Left colon (tissue), 2 donors: ENCODE data around the gene FRS3. TPM values are rescaled to one million over a fixed set of nuclear protein-coding genes. Genes with fewer than 3 reads are reported as not detected.
A peak's percentile ranks its signal among the peaks of the same experiment; 100 is the strongest.

ENCODE experiments used
- ATAC-seq: fragments of 200-7000 bp; cut with Tn5 transposase; one replicate; pipeline ENCODE4 v1.9.1; 2020; ENCODE audit warnings: mild to moderate bottlenecking, moderate library complexity
- DNase-seq, 2 donors: peaks; one replicate each; pipeline ENCODE4 v3.0.0-alpha.2; 2020
- intact Hi-C, 2 donors: fragments of 100-400 bp; cut with DNase I in 1 of 2; cut with micrococcal nuclease in 1 of 2; formaldehyde crosslinking; loops; one replicate each; pipeline versions ENCODE4 v1.11.2 to v1.14.0; 2022; cut with DNase I, micrococcal nuclease
- total RNA-seq, 2 donors: library from RNA; stranded (reverse); fragmentation: NEBNext Ultra II Directional; extraction: Animal tissue kit (Norgen Biotek cat#: 25700); gene quantifications; one replicate each; pipeline ENCODE4 v1.2.1, GENCODE V29; 2021
- donor health status: DM: no; HTN: no; CAD: no.
- donor health status: DM: yes; HTN: yes; CAD: no.

The FRS3 gene
- total RNA-seq, 2 donors from 2014 or later, result 3.3 to 4.4 TPM

DNA sequence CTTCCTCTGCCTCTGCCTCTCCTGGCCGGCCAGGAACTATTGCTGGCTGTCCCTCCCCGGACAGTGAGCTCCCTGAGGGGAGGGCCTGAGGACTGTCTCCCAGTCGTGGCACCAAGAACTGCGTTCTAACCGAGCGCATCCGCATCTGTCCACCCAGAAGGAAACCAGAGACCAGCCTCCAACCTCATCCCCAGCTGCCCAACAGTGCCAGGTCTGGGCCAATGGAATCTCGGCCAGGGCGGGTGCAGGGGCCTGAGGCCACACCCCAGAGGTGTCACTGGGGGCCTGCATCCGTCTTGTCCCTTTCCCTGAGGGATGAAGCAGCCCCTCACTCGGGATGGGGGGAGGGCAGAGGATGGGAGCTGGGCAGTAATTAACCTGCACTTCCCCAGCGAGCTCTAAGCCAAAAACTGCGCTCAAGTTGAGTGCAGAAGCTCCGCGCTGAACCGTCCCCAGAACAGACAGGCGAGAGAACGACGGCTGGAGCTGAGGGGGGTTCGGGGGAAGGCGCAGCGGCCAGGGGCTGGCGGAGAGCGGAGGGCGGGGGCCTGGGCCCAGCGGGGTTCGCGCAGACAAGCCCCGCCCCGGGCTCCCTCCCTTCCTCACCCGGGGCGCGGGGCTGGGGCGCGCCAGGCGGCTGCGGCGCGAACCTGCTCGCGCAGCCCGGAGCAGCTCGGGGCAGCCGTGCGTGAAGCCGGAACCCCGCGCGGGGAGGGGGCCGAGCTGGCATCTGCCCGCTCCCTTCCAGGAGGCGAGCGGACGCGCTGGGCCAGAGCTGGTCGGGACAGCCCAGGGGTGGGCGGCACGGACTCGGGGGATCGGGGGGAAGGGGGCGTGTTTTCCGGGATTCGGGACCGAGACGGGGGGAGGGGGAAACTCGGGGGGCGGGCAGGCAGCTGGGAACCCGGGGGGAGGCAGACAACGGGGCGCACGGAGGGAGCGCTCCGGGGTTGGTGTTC, 45.7 kb downstream of the FRS3 start:
- ATAC-seq (peak; percentile 67), DNase-seq (peak; percentile 83 to 84)
- intact Hi-C loops, result no loop called here

DNA sequence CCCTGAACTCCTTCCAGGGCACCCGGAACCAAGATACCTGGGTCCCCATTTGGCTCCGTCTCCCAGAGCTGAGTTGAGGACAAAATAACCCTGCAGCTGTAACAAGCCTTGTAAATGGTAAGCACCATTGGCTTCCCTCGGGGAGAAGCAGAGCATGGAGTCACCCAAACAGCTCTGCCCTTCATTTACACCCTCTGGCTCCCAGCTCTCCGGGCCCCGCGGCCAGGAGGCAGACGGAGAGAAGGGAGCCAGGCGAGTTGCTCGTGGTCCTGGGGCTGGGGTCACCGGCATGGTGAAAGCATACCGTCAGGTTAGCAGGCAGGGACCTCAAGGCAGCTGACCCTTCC, 46.4 kb downstream of the FRS3 start:
- ATAC-seq (no peak), DNase-seq (no peak)
- intact Hi-C loops, result no loop called here

DNA sequence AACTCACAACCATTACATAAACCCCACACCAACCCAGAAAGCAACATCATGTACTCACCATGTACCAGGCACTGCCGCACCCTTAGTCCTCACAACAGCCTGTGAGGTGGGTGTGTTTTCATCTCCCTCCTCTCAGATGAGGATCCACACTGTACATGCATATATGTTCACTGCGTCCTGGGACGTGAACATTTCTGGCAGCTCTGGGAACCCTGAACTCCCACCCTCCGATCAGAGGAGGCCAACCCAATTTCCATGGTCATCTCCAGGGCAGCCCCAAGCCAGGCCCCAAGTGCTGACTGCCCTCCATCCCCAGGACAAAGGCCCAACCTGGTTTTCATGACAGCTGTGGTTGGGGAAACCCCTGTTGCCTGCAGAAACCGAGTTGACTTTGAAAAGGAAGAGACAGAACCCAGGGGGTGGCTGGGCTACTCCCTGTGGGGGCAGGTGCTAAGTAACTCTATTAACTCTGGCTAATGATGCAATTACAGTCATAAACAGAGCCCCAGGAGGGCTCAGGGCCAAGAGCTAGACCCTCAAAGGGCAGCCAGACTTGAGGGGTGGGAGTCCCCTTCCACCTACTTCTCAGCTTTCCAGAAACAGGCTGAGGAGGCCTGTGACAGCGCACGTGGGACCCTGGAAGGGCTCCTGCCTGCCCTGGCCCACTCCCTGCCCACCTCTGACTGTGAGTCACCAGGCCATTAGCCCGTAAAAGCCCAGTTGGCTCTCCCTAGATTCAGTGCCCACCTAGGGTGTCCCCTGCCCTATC, 46.9 kb downstream of the FRS3 start:
- DNase-seq, result peak; percentile 45 to 56
- ATAC-seq, result no peak
- intact Hi-C loops, result no loop called here

DNA sequence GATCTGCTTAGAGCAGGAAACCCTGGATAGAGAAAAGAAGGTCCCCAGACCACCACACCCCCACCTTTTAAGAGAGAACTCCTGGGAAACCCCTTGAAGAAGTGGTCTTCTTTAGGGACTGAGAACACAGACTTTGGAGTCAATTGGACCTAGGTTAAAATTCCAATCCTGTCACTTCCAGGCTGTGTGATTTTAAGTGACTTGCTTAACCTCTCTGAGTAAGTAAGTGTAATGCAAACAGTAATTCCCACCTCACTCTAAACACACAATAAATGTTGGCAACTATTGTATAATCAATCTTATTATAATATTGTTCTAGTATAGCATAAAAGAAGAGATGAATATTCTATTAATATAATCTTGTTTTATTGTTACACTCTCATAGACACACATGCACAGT, 47.6 kb downstream of the FRS3 start:
- no peak for ATAC-seq
- DNase-seq, result no peak
- intact Hi-C loops, result no loop called here

DNA sequence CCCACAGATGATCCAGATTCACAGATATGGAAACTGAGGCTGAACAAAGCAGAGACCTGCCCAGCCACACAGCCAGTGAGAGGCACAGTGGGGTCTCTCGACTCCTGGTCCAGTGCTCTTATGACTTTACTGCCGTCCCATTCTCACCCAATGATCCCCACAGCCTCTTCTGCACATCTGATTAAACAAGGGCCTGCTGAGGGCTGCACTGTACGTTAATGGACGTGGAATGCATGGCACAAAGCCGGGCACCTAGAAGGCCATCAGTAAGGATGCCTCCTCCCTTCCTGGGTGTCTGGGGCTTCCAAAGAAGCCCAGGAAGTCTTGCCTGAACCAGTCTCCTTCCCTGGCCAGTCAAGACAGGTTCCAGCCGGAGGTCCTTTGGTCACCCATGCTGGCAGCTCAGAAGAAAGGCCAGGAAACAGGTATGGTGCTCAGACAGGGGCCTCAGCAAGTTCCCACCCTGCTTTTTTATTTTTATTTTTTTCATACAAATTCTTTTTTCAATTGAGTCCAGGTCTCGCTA, 48.1 kb downstream of the FRS3 start:
- ATAC-seq (no peak), DNase-seq (no peak)
- intact Hi-C loops, result no loop called here

DNA sequence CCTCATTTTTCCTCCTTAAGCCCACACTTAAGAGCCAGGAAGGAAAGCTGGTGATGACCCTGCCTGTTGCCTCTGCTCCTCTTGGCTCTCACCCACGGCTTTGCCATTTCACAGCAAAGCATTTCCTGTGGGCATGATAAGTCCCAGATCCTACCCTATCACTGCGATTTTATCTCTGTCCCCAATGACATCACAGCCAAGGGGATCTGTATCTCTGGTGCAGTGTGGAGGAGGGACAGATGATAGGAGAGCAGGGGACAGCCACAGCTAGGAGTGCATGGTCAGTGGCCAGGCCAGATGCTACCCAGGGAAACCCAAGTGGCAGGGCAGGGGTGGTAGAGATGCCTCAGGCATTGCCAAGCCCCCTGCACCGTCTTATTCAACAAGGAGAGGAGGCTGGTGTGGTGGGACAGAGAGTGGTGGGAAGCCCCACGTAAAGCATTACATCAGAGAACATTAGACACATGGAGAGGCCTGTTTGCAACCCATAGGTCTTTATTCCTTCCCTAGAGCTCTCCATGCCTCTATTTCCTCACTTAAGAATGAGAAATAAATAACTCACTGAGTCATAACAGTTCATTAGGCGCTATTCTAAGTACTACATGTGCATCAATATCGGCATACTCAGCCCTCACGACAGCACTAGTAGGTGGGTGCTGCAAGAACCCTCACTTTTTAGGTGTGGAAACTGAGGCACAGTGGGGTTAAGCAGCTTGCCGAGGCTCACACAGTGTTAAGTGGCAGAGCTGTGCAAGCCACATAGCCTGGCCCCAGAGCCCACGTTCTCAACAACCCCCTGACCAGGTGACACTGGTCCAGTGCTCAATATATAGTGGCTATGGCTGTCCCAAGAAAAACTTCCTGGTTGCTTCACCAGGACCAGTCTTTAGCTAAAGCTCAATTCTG, 48.9 kb downstream of the FRS3 start:
- no peak for ATAC-seq
- intact Hi-C loops, result no loop called here
- DNase-seq, result no peak

DNA sequence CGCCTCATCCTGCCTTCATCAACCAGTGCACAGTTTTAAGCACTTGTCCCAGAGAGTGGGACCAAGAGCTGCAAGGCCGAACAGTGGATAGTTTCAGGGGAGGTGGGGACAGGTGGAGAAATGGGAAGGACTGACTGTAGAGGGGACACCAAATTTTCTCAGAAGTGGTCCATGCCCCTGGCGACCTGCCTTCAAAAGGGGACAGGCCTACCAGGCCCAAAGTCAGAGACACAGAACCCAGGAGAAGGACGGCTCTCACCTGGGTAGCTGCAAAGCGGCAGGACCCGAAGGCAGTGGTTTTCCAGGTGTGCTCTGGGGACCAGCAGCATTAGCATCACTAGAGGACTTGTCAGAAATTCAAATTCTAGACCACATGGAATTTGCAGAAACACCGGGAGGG, 50.1 kb downstream of the FRS3 start:
- DNase-seq (peak in 1 of 2 donors; percentile 20), ATAC-seq (no peak)
- intact Hi-C loops, result no loop called here

DNA sequence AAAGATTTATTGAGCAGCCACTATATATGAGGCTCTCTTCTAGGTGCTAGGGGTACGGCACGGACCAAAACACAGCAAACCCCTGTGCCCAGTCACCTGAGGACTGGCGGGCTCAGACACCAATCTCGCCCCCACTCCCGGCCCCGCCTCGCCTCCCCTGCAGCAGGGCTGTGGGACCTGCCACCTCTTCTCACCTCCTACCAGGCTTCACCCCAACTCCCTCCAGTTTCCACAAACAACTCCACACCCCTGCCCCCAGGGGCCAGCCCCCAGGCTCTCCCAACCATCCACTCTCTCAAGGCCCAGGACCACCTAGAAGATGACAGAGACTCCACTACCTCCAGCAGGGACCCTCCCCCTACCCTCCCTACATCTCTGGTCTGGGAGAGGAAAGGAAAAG, 50.7 kb downstream of the FRS3 start:
- DNase-seq (no peak), ATAC-seq (no peak)
- intact Hi-C loops, result no loop called here

DNA sequence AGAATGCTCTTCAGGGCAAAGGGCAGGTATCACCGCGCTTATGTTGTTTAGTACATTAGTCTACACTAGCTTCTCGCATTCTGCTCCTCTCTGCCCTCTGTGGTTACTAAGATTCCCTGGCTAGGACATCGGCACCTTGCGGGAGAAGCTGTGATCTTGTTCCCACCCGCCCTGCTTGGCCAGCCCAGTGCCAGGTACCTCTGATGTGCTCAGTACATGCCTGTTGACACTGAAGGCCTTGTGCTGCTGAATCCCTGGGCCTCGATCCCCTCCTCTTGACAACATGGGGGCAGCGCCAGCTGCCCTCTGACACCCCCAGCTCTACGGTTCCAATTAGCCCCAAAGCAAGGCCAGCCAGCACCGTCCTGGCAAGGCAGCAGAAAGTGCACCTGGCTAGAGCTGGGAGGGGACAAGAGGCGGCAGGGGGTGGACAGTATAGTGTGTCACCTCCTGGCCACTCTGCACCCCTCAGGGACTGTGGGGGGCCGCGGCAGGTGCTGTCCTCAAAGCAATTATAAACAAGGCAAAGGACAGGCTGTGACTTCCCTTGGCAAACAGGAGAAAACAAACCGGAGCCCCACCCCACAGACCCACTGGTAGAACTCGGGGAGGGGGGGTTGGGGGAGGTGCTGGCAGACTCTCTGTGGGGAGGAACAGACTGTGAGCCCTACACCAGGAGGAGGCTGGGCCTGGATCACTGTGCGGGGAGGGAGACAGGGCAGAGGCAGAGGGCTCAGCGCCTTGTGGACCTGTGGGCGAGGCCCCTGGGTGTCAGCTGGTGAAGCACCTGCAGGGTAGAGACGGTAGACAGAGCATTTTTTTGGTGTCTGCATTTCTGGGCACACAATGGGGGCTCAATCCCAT, 51.4 kb downstream of the FRS3 start:
- peak; percentile 57 to 80 for DNase-seq
- ATAC-seq, result peak; percentile 83

GRCh38 chr6:41727705-41728072, 52.0 kb downstream of the FRS3 start:
- ATAC-seq, result no peak
- no peak for DNase-seq
- intact Hi-C loops, result no loop called here

More for the DNA sequence above, 51.4 kb downstream of the FRS3 start:
- intact Hi-C loops, result no loop called here

DNA sequence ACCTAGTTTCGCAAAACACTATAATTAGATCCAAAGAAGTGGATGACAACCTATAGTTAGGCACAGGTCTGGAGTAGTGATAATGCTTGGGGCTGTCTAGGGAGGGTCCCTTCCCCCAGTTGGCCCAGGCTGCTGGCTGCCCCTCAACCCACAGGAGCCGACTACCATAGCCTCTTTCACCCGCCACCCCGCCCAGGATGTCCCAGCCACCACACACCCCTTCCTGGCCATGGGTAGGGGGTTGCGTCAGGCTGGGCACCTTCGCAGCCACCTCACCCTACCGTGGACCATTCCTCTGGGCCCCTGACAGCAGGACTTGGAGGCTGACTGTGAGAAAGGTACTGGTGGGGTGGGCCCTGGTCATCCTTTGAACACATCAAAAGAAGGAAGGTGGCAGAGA, 52.8 kb downstream of the FRS3 start:
- DNase-seq (no peak), ATAC-seq (no peak)
- intact Hi-C loops, result no loop called here

GRCh38 chr6:41724586-41725501, 54.9 kb downstream of the FRS3 start:
- intact Hi-C loops, result no loop called here
- ATAC-seq, result no peak
- DNase-seq, result no peak

GRCh38 chr6:41724228-41724580, 55.5 kb downstream of the FRS3 start:
- intact Hi-C loops, result no loop called here
- DNase-seq (no peak), ATAC-seq (no peak)

DNA sequence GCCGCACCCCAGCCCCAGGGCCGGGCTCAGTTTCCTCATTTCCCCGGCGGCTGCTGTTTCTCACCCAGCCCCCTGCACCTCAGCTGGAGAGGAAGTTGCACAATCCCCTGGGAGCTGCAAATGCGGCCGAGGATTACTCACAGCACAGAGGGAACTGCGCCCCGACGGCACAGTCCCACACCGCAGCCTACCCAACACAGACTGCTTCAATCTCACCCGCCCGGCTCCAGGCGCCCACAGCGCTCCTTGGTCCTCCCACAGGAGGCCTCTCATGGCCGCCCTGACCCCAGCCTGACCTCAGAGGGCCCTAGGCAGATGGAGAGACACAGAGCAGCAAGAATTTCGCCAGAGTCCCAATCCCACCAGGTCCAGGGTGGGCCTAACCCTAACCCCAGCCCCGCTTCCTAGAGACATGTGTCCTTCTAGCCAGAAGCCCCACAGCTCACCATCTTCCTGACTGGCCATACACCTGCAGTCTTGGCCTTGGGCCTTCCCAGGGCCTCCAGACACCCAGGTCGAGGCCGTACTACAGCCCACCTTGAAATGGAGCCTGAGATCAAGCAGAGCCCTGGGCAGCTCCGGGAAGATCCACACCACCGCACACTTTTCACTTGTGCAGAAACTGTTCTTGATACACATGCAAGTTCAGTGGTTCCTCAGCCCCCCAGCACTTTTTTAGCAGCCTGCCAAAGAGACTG, 56.0 kb downstream of the FRS3 start:
- no peak for ATAC-seq
- DNase-seq, result peak; percentile 66 to 71
- intact Hi-C loops, result no loop called here

DNA sequence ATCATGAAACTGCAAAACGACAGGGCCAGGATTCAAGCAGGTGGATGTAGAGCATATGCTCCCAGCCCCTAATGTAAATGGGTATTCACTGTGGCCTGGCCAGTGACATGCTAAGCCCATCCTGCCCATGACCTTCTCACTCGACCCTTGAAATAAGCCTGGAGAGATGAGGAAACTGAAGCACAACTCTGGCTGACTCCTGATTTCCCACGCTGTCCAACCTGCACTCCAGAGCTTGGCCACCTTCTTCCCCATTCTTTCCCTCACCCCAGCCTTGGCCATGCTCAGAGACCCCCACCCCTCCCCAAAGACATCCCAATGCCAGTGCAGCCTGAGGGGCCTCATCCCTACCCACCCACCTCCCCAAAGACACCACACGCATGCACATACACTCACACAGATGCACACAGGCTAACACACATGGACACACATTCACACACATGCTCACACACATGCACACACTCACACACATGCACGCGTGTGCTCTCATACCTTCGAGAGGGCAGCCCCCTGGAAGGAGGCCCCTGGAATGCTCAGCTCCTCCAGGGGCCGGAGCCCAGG, 56.7 kb downstream of the FRS3 start:
- no peak for DNase-seq
- ATAC-seq, result no peak
- intact Hi-C loops, result no loop called here

GRCh38 chr6:41721414-41721813, 58.3 kb downstream of the FRS3 start:
- no peak for DNase-seq
- intact Hi-C loops, result no loop called here
- no peak for ATAC-seq
